DLD1 (cell line): ENCODE data around the gene SPX.

Experiments
- in situ Hi-C: cut with HindIII; loops from 2 replicates; pipeline ENCODE4 v1.10.0; 2017; ENCODE audit warnings: low sequenced_read_pairs

The SPX gene, protein sequence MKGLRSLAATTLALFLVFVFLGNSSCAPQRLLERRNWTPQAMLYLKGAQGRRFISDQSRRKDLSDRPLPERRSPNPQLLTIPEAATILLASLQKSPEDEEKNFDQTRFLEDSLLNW

DNA sequence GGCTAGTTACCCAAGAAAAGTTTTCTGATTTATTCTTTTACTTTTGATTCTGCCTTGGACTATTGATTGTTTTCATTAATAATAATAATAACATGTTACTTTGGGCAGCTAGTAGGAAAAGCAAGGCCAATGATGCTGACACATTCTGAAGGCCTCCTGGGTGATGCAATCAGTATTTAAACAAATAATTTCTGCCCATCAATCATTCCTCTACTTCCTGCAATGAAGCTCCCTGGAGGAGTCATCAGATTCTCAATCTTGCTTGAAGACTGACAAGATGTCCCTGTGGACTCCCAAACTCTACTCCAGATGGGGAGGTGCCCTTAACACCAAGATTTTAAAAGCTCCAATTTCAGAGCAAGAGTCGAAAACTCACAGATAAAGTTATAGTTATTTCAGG, at the start of gene SPX:
TSS of gene SPX (plus strand) at position 244 of the 400 bp plus-strand sequence. CDS start 177 bp downstream, outside the sequence.
- in situ Hi-C loops = no loop called here

DNA sequence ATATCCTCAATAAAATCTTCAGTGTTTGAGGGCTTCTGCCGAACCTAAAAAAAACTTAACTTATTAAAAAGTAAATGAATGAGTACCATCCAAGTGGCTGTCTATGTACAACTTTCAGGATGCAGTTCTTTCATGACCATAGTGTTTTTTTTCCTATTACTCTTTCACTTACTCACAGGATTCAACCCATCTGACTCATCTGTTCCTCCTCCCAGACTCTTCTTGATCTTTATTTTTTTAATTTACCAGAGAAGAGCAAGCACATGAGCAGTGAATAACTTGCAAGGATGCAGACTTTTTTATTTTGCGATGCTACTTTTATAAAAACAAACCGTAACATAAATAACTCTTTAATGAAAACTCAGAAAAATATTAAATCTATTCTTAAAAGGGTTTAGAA, 49.1 kb upstream of the SPX start:
- in situ Hi-C loops = no loop called here

DNA sequence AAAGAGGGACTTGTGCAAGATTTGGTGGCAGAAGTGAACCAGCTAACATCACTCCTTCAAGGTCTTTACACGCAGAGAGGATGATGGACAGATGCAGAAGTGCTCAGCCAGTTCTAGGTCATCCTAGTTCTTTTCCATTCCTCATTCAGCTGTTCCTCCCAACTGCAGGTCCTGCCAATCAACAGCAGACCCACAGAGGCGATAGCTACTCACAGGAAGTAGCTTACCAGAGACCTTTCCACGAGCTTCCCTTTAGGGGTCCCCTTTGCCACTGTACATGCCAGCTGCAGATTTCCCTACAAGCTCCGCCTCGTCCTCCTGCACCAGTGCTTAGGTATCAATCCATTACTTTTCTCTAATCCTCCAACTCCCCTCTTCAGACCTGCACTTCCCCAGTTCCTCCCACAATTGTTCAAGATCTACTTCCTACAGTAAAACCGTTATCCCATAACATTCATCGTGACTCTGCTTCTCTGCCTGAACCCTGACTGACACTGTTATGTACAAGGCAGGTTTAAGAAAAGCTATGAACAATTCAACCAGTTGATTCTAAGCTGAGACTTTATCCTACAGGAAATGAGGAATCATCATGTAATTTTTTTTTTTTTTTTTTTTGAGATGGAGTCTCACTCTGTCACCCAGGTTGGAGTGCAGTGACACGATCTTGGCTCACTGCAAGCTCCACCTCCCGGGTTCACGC, 47.2 kb upstream of the SPX start:
- in situ Hi-C loops = no loop called here

DNA sequence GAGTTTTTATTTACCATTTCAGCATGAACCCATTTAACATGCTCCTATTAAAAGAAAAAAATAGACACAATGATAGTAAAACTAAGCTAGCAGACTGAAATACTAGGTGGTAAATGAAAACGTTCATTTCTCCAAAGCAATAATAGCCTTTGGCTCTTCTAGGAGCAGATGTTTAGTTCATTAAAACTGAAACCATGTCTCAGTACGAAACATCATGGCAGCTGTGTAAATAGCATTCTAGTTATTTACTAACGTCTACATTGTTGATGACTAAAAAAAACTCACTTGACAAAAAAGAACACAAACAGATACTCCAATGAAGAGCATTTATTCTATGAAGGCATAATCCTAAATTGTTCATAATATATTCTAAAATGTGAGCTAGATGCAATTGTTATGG, 42.6 kb upstream of the SPX start:
- in situ Hi-C loops = no loop called here

DNA sequence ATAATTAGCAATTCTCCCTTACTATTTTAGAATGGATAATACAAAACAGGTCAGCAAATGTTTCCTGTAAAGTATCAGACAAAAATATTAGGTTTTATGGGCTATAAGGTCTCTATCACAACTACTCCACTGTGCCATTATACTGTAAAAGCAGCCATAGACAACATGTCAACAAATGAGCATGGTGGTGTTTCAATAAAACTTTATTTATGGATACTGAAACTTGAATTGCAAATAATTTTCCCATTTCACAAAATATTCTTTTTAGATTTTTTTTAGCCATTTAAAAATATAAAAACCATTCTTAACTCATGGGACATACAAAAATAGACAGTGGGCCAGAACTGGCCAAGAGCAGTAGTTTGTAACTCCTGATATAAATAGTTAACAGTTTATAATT, 40.1 kb upstream of the SPX start:
- in situ Hi-C loops = no loop called here

DNA sequence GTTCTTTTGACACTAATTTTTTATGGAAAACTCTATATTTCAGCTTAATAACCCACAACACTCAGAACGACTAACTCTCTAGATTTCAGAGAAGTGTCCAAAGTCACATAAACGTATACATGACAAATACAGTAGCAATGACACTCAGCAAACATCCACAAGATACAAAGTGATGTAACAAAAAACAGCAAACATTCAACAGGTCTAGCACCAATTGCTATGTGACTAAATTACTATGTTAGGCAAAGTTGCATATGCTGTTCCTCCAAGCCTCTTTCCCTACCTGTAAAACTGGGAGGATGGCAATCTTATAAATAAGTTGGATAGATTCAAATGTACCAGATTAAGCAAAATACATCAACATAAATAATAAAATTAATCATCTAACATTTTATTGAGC, 26.3 kb upstream of the SPX start:
- in situ Hi-C loops = no loop called here

DNA sequence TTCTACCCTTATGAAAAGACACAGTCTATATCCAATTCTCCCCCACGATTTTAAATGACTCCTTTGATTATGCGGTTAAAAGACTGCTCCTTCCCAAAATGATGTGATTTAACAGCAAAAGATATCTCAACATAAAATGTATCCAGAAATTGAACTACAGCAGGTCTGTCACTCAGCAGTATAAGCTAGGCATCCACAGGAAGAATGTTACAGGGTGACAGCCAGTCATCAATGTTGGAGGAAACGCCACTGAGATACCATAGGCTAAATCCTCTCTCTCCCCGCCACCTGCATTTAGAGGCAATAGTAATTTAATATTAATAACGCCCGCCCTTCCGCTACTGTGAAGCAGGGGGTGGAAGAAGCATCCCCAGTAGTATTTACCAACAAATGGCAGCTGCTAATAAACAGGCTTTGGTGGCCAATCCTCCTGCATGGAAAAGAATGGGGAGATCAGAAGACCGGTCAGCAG, 25.3 kb upstream of the SPX start:
- in situ Hi-C loops = no loop called here

DNA sequence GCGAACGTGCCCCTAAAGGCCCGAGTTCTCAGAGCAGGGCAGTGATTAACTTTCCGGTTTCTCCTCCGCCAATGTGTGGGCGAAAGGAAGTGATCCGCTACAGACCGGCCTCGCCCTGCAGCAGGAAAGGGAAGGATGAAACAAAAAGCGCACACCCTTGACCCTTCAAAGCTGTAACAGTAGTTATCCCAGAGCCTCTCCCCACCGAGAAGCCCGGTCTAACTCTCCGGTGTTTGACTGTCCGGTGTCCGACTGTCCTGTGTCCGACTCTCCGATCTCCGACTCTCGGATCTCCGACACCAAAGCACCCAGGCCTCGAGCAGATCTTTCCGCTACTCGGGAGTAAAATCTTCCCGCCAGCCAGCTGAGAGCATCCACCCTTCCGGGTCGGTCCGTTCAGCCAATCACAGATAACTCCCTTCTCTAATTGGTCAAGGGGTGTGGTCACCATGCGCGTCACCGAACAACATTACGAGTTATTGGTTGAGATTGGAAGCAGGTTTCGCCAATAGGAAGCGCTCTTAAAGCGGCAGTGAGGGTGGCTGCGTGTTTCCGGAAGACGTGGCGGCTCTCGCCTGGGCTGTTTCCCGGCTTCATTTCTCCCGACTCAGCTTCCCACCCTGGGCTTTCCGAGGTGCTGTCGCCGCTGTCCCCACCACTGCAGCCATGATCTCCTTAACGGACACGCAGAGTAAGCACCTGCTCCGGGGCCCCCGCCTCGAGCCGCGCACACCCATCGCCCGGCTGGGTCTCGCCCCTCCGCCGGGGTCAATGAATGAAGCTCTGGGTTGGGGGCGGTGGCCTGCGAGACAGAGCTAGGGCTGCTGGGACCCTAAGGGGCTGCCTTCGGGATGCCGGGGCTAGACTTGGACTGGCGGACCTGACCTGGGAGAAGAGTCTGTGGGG, 24.6 kb upstream of the SPX start, which contains the start of the genes GOLT1B and RECQL:
TSS of gene GOLT1B (plus strand) at position 532 of the 906 bp plus-strand sequence. CDS start at position 667, 135 bp downstream.
TSS of gene RECQL (minus strand) at position 378 of the 906 bp plus-strand sequence. CDS start 2,065 bp downstream, outside the sequence.
- in situ Hi-C loops = no loop called here

DNA sequence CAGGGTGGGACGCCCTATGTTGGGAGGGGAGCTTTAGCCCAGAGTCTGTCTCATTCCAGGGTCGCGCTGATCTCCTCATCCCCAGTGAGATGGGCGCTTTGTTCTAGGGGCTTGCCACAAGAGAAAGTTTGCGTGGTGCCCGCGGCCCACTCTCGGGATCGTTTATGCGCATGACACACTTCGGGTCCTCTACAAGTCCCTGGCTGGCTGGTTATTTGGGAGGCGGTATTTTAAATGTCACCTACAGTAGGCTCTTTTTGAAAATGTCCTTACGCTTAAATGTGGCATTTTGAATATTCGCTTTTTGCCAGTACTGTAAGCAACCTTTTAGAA, 24.0 kb upstream of the SPX start:
- in situ Hi-C loops = no loop called here

DNA sequence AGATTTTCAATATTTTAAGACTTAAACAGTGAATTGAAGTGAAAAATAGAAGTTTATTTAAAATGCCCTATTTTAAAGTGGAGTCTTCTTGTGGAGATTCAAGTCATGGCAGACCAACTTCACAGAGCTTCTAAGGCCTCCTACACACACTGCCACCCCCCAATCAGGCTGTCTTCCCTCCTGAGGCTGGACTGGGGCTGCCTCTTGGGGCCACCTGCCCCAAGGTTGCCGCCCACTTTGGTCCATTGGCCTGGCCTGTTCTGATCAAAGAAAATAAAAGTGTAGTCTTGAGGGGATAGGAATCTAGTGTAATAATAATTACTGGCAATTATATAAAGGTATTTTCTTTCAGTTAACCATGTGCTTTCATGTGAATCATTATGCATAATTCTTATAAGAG, 23.2 kb upstream of the SPX start:
- in situ Hi-C loops = no loop called here

DNA sequence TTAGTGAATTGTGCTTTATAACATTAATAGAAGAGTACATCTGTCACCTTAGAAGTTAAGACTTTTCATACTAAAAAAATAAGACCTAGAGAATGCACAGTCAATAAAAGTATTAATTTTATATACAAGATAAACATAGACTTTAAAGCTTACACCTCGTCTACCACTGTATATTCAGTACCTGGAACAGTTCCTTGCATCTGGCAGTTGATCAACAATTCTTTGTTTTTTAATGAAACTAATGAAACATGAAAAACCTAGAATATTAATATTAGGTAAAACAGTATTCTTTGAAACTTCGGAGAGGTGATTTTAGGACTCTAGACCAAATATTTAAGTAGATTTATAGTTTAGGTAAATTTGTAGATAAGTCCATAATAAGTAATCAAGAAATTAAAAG, 20.2 kb upstream of the SPX start:
- in situ Hi-C loops = no loop called here

DNA sequence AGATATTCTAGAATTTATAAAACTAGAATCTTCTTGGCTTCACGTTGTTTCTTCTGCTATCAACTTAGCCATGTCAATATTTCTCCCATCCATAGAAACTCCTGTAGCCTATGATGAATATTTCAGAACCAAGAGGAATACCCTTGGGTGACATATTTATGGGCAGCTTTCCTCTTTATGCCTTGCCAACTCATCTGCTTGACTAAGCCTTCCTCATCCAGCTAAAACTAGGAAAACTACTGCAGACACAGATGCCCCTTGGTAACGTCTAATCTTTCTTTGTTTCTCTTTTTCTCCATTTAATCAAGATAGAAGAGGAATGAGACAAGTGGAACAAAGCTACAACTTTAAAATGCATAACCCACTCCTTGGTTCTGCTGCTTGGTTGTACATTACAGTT, 18.2 kb upstream of the SPX start:
- in situ Hi-C loops = no loop called here

DNA sequence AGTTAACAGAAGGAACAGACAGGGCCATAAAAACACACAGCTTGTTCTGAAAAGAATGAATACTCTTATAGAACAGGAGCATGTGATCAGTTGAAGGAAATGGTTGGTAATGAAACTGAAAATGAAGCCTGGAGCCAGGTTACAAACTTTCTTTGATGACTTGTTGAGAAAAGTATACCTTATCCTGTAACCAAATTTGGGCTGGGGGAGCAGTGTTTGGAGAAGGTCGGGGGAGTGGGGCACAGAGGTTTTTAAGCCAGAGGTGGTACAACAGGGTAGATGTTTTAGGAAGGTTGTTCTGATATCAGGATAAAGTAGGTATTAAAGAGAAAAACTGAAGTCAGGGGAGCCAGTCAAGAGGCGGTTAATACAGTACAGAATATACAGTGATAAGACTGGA, 16.3 kb upstream of the SPX start:
- in situ Hi-C loops = loop anchor here (5.0 kb wide), 1 partner anchor 63 kb away; no protein-coding TSS in a partner anchor

DNA sequence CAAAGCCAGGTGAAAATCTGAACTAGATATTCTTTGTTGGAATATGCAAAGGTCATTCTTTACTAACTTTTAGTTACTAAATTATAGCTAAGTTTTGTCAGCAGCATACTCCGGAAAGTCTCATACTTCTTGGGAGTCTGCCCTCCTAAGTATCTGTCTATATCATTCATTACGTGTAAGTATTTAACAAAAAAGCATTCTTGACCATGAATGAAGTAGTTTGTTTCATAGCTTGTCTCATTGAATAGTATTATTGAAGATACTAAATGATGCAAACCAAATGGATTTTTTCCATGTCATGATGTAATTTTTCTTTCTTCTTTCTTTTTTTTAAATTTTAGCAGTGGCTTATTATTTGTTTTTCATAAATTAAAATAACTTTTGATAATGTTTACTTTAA, 9.8 kb upstream of the SPX start:
- in situ Hi-C loops = no loop called here

DNA sequence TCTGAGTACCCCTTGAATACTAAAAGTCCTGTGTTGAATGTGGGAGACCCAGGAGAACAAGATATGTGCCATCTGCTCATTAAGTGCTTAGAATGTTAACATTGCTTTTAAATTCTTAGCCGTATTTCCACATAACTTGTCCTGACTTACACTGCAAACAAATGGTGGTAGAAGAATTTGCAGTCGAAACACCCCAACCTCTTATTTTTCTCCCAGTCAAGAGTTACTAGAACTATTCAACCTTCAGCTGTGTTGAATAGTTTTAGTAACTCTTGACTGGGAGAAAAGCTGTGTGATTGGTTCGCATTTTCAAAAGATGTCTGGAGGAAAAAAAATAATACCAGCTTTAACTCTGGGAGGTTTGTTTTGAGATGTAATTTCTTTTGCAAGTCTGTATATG, 7.6 kb upstream of the SPX start:
- in situ Hi-C loops = no loop called here

DNA sequence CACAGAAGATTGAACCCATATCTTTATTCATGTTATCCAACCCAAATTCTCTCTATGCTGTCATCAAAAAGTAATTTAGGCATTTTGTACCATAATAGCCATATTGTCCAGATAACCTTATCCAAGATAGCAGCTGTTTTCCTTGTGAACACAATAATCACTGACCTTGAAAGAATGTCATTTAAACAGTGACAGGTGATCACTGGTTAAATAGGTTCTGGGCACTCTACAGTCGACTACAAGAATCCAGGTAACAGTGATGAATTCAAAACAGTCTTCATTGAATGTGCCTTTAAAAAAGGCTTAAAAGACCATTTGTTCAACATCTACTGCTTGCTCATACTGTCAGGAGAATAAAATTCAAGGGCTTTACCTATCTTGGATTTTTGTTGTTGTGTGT, 4.6 kb upstream of the SPX start:
- in situ Hi-C loops = no loop called here

DNA sequence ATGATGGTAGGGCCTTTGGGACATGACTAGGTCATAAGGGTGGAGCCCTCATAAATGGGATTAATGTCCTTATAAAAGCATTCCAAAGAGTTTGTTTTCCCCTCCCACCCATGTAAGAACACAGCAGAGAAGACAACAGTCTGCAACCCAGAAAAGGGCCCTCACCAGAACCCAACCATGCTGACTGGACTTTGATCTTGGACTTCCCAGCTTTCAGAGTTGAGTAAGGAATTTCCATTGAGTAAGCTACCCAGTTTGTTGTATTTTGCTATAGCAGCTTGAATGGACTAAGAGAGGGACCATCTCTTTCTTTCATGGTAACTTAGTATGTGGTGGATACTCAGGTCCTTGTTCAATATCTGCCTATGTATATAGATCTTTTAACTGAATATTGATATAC, 2.9 kb upstream of the SPX start:
- in situ Hi-C loops = no loop called here

DNA sequence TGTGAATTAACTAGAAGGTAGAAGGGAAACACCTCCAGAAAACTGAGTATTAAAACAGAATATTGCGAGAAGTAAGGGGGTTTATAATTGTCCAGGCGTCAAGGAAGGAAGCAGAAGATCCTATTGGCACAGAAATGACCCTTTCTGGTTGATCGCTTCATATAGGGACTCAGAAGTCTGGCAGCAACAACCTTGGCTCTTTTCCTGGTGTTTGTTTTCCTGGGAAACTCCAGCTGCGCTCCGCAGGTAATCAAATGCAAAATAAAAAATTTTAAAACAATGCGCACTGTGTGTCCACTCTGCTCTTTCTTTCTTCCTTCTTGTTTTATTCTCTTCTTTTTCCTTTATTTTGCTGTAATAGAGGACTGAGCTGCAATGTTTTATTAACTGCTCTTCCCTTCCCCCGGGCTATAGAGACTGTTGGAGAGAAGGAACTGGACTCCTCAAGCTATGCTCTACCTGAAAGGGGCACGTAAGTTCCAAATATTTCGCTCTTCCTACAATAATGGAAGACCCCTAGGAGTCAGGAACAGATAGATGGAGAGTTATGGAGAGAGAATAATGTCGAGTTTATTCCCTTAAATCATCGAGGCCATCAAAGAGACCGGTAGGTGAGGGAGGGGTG, 737 bp downstream of the SPX start:
- in situ Hi-C loops = no loop called here

DNA sequence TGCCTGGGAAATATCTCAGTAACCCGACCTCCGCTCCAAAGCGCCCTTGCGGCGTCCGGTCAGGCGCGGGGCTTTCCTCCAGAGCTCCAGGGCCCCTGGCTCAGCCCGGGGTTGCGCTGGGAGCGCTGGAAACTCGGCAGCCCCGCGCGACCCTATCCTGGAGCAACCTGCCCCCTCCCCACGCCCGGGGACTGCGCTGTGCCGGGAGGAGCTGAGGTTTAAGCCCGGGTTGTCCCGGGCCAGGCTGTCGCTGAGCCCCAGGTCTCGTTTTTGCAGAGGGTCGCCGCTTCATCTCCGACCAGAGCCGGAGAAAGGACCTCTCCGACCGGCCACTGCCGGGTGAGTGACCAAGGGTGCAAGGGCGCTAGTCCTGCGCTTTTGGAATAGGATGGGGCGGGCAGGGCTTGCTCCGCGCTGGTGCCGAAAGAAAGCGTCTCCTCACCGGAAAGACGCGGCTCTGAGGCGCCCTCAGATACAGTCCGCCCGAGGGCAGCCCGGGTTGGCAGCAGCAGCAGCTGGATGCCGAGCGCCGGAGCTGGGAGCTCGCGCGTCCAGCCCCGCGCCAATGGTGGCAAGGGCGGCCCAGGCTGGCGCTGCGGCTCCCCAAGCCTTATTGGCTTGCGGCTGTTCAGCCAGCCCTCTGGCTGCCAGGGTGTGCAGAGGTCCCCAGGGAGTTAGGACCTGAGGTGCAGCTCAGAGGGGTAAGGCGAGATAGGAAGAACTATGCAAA, 1.5 kb downstream of the SPX start:
- in situ Hi-C loops = no loop called here

DNA sequence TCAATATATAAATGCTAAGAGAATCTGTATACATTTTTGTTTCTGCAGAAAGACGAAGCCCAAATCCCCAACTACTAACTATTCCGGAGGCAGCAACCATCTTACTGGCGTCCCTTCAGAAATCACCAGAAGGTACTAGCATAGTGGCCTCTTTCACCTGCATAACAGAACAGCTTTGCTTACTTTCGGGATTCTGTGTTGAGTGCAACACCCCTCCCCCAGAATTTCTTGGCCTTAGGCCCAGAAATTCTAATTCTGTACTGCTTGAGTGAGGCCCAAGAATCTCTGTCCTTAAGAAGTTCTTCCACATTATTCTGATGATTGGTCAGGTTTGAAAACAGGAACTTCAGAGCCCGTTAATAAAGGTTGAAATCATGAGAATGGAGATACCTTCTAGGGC, 2.9 kb downstream of the SPX start:
- in situ Hi-C loops = no loop called here

DNA sequence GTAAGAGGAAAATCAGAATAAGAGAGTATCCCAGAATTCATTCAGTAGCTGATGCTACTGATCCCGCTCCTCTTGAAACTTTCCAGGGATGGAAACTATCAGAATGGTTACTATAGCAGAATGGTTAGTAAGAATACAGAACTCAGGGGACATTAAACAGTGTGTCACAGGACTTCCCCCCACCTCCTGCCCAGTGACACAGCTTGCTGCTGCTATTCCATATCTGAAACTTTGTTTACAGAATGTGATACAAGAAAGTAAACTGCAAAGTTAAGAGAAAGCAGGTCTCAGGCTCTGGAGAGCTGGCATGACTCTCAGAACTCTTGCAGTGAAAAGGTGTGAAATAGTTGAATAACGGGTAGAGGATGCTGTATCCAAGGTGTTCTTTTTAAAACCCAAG, 3.4 kb downstream of the SPX start:
- in situ Hi-C loops = no loop called here
